IMR-90 (cell line): ENCODE results near the gene SPRED3. TPM values are rescaled to one million over a fixed set of nuclear protein-coding genes. Genes with fewer than 3 reads are reported as not detected.

Source experiments
- ATAC-seq: fragments of 200-7000 bp; cut with Tn5 transposase; 2 replicates; pipeline ENCODE4 v1.9.1; 2020; ENCODE audit warnings: low read depth, mild to moderate bottlenecking, moderate library complexity
- BruUV-seq: library from RNA; stranded (reverse); fragments of 400-500 nt; replicated peaks from 2 replicates; lab custom pipeline; 2021; lab: Mats Ljungman, UMichigan
- CTCF ChIA-PET: fragments of 300-600 bp; formaldehyde crosslinking; extraction: SDS; loops from one replicate; lab custom pipeline; 2021; ENCODE audit warnings: antibody characterized with exemption; lab: Yijun Ruan, JAX
- POLR2A ChIA-PET: fragments of 300-600 bp; sonication (Branson Sonifier 250); formaldehyde crosslinking; loops from one replicate; lab custom pipeline; 2022; ENCODE audit warnings: antibody characterized with exemption; ENCODE audit not compliant: unreplicated experiment; lab: Charles Lee
- DNase-seq: peaks from one replicate; pipeline ENCODE4 v3.0.0; 2013
- H2AFZ ChIP-seq: replicated peaks from 2 replicates; pipeline ENCODE3; 2013; ENCODE audit warnings: low read length, mild to moderate bottlenecking; ENCODE audit not compliant: poor library complexity
- H2AK5ac ChIP-seq: 2 replicates; pipeline ENCODE4 v1.6.1; 2013; ENCODE audit warnings: low read depth, low read length, inconsistent platforms
- H2AK9ac ChIP-seq: replicated peaks from 2 replicates; pipeline ENCODE3; 2013; ENCODE audit warnings: mild to moderate bottlenecking, low read depth, low read length, moderate library complexity; ENCODE audit not compliant: poor library complexity
- H2BK120ac ChIP-seq: 2 replicates; pipeline ENCODE4 v1.6.1; 2013; ENCODE audit warnings: low read depth, low read length, inconsistent platforms
- H2BK15ac ChIP-seq: 3 replicates; pipeline ENCODE4 v1.6.1; 2013; ENCODE audit warnings: low read depth, low read length, inconsistent platforms
- H2BK20ac ChIP-seq: 2 replicates; pipeline ENCODE4 v1.6.1; 2013; ENCODE audit warnings: low read depth, mild to moderate bottlenecking, inconsistent platforms, low read length, moderate library complexity
- H2BK5ac ChIP-seq: 2 replicates; pipeline ENCODE4 v1.6.1; 2013; ENCODE audit warnings: mild to moderate bottlenecking, low read depth, low read length, inconsistent platforms; ENCODE audit not compliant: poor library complexity, severe bottlenecking
- H3K14ac ChIP-seq: replicated peaks from 2 replicates; pipeline ENCODE4 v1.6.1; 2013; ENCODE audit warnings: low read depth, low read length, inconsistent platforms
- H3K18ac ChIP-seq: 2 replicates; pipeline ENCODE4 v1.6.1; 2013; ENCODE audit warnings: low read depth, low read length, control low read depth
- H3K23ac ChIP-seq: 2 replicates; pipeline ENCODE4 v1.6.1; 2013; ENCODE audit warnings: low read depth, low read length, inconsistent platforms
- H3K27ac ChIP-seq: 2 replicates; pipeline ENCODE4 v1.5.1; 2013; ENCODE audit warnings: mild to moderate bottlenecking, control low read depth, low read length; ENCODE audit not compliant: insufficient read depth
- H3K27me3 ChIP-seq: 2 replicates; pipeline ENCODE4 v1.6.1; 2013; ENCODE audit warnings: low read length; ENCODE audit not compliant: control insufficient read depth, insufficient read depth
- H3K36me3 ChIP-seq: 2 replicates; pipeline ENCODE4 v1.6.1; 2013; ENCODE audit warnings: low read length, mixed read lengths; ENCODE audit not compliant: control insufficient read depth, insufficient read depth
- H3K4ac ChIP-seq: 2 replicates; pipeline ENCODE4 v1.6.1; 2013; ENCODE audit warnings: low read depth, low read length, inconsistent platforms
- H3K4me1 ChIP-seq: 2 replicates; pipeline ENCODE4 v1.6.1; 2013; ENCODE audit warnings: low read length, mixed read lengths; ENCODE audit not compliant: control insufficient read depth, insufficient read depth
- H3K4me2 ChIP-seq: 2 replicates; pipeline ENCODE4 v1.6.1; 2013; ENCODE audit warnings: low read depth, mild to moderate bottlenecking, control low read depth, low read length, moderate library complexity
- H3K4me3 ChIP-seq: 2 replicates; pipeline ENCODE4 v1.5.1; 2013; ENCODE audit warnings: low read depth, mild to moderate bottlenecking, control low read depth, low read length, moderate library complexity; ENCODE audit not compliant: insufficient read depth
- H3K56ac ChIP-seq: 2 replicates; pipeline ENCODE4 v1.6.1; 2013; ENCODE audit warnings: low read length, inconsistent platforms; ENCODE audit not compliant: insufficient read depth; ENCODE audit errors: extremely low read depth
- H3K79me1 ChIP-seq, 2 experiments: 2 replicates each; pipeline ENCODE4 v1.6.1; 2013; ENCODE audit warnings: low read length in 2 of 2, inconsistent platforms in 1 of 2, low read depth in 1 of 2
- H3K9ac ChIP-seq: 2 replicates; pipeline ENCODE4 v1.6.1; 2013; ENCODE audit warnings: low read depth, low read length, control low read depth
- H3K9me1 ChIP-seq: 2 replicates; pipeline ENCODE4 v1.6.1; 2013; ENCODE audit warnings: low read length, inconsistent platforms; ENCODE audit not compliant: insufficient read depth
- H3K9me3 ChIP-seq: 2 replicates; pipeline ENCODE4 v1.6.1; 2013; ENCODE audit warnings: low read length; ENCODE audit not compliant: control insufficient read depth, insufficient read depth
- H4K20me1 ChIP-seq: 2 replicates; pipeline ENCODE4 v1.6.1; 2013; ENCODE audit warnings: low read length, inconsistent platforms; ENCODE audit not compliant: insufficient read depth
- H4K5ac ChIP-seq: 2 replicates; pipeline ENCODE4 v1.6.1; 2013; ENCODE audit warnings: mild to moderate bottlenecking, low read depth, low read length, control low read depth
- H4K8ac ChIP-seq, 2 experiments: 2 replicates each; pipeline ENCODE4 v1.6.1; 2013; ENCODE audit warnings: low read depth in 2 of 2, low read length in 2 of 2, control low read depth in 1 of 2, inconsistent platforms in 1 of 2
- H4K91ac ChIP-seq: 2 replicates; pipeline ENCODE4 v1.6.1; 2013; ENCODE audit warnings: low read depth, low read length, inconsistent platforms; ENCODE audit not compliant: insufficient read depth
- RAD21 ChIP-seq: IDR thresholded peaks from 2 replicates; pipeline ENCODE4 v1.6.1; 2012; ENCODE audit warnings: low read length, improper control_type of control experiment
- WGBS, 2 experiments: methylation state at CpG; one replicate each; pipeline versions ENCODE4 v1.1.5 to v1.1.7; 2013; ENCODE audit warnings: missing lambda C conversion rate in 2 of 2; ENCODE audit not compliant: insufficient read length in 1 of 2; ENCODE audit errors: extremely low coverage in 2 of 2; 5-methylcytosine and 5-hydroxymethylcytosine counted together
- dilution Hi-C: fragments of 300-500 bp; cut with HindIII; formaldehyde crosslinking; loops from one replicate; pipeline ENCODE4 v1.14.3; 2018; ENCODE audit warnings: low sequenced_read_pairs; ENCODE audit not compliant: unreplicated experiment
- in situ Hi-C: fragments of 300-500 bp; cut with MboI; formaldehyde crosslinking; loops from 3 replicates; pipeline ENCODE4 v1.14.3; 2019; ENCODE audit warnings: low sequenced_read_pairs, inconsistent platforms, mixed read lengths
- intact Hi-C: fragments of 100-400 bp; cut with micrococcal nuclease; formaldehyde crosslinking; loops from 2 replicates; pipeline ENCODE4 v1.10.0; 2022
- polyA plus RNA-seq, 3 experiments: library from polyadenylated mRNA; depleted of rRNA; stranded (reverse); fragments of >200 nt; gene quantifications; 2 replicates each; pipeline ENCODE4 v1.2.3, GENCODE V29; 2012; ENCODE audit warnings: low replicate concordance in 1 of 3
- total RNA-seq: library from RNA; depleted of rRNA; stranded (reverse); fragments of >200 nt; gene quantifications from 2 replicates; pipeline ENCODE4 v1.2.3, GENCODE V29; 2012
- TF ChIP-seq, protein P1 (sequence below): fragments of 150-350 bp; IDR thresholded peaks from 2 replicates; pipeline ENCODE4 v1.6.1; 2017; ENCODE audit warnings: mild to moderate bottlenecking, antibody characterized with exemption, low read length, low read depth

The SPRED3 gene
- total and polyA plus RNA-seq, 2 of the 4 experiments (the other 2 are of a cell fraction) = 0.90 to 7.9 TPM

DNA sequence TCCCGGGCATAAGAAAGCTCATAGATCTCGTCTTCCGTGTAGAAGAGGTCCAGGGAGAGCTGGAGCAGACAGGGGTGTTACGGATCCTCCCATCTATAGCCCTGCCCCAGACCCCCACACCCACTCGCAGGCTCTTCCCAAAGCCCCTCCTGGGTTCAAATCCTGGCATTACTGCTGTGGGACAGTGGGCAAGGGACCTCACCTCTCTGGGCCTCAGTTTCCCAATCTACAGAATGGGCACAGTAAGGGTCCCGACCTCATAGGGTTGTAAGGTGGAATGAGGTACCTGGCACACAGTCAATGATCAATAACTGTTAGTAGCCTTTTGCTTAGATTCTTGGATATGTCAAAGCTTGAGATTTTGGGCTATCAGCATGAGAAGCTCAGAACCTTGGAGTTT lies 24.9 kb downstream of the SPRED3 start:
- no peak overlapping the region for H2AFZ ChIP-seq

More for the DNA sequence above, 24.9 kb downstream of the SPRED3 start:
- Histone ChIP-seq H3K9me1 (peaks cover 5% of the 10 kb centered on the region; the same call in 1 of the 2 replicates), H3K4me2 (no peak overlapping the region), H3K27ac (no peak overlapping the region), H3K4me3 (no peak overlapping the region), H4K20me1 (no peaks in the 10 kb centered on the region), H3K4me1 (no peaks in the 10 kb centered on the region), H3K9me3 (no peaks in the 10 kb centered on the region), H3K36me3 (no peaks in the 10 kb centered on the region; the same call in 1 of the 2 replicates), H3K4ac (no peak overlapping the region), H2BK15ac (no peak overlapping the region), H3K27me3 (peaks cover 15% of the 10 kb centered on the region), H3K18ac (no peak overlapping the region), H4K5ac (no peak overlapping the region), H3K79me1 (no peaks in the 10 kb centered on the region), H3K14ac (no peak overlapping the region), H4K91ac (no peak overlapping the region), H2BK120ac (no peak overlapping the region), H2BK20ac (no peak overlapping the region), H3K9ac (no peak overlapping the region), H2AK5ac (no peak overlapping the region), H3K56ac (no peak overlapping the region), H2BK5ac (no peak overlapping the region), H2AK9ac (no peak overlapping the region), H3K23ac (no peak overlapping the region), H4K8ac (no peak overlapping the region)
- ATAC-seq (no peak), DNase-seq (no peak)
- intact Hi-C loops (no loop called here), dilution Hi-C loops (no loop called here), in situ Hi-C loops (loop anchor here (25.0 kb wide), 1 partner anchor 524 kb away; the partner anchor contains the start of genes MRPS12 and SARS2)
- no peak for TF ChIP-seq RAD21
- TF ChIP-seq, protein P1, sequence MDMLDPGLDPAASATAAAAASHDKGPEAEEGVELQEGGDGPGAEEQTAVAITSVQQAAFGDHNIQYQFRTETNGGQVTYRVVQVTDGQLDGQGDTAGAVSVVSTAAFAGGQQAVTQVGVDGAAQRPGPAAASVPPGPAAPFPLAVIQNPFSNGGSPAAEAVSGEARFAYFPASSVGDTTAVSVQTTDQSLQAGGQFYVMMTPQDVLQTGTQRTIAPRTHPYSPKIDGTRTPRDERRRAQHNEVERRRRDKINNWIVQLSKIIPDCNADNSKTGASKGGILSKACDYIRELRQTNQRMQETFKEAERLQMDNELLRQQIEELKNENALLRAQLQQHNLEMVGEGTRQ = no peak
- CTCF ChIA-PET = no interaction called here
- POLR2A ChIA-PET = no interaction called here
- no TSS peak for BruUV-seq
- no CpG with 5 or more reads among the region's 6 CpGs for WGBS, 2 experiments
